GM23248 (cell line): Measurements from ENCODE around the gene MDM4. TPM values are rescaled to one million over a fixed set of nuclear protein-coding genes. Genes with fewer than 3 reads are reported as not detected.

Source experiments
- DNase-seq: peaks from one replicate; pipeline ENCODE4 v3.0.0-alpha.2; 2015
- H2AFZ ChIP-seq: fragments of 200-600 bp; sonication (generic); 2 replicates; pipeline ENCODE4 v1.6.1; 2016; ENCODE audit warnings: antibody characterized with exemption
- H3F3A ChIP-seq: fragments of 200-600 bp; sonication (generic); 2 replicates; pipeline ENCODE4 v1.6.1; 2016; ENCODE audit warnings: mild to moderate bottlenecking, antibody characterized with exemption, mixed run types; ENCODE audit not compliant: insufficient read depth
- H3K27ac ChIP-seq: fragments of 200-600 bp; sonication (generic); 2 replicates; pipeline ENCODE4 v1.5.1; 2016; ENCODE audit warnings: mild to moderate bottlenecking
- H3K27me3 ChIP-seq: fragments of 200-600 bp; sonication (generic); replicated peaks from 2 replicates; pipeline ENCODE4 v1.6.1; 2016; ENCODE audit warnings: mild to moderate bottlenecking; ENCODE audit not compliant: insufficient read depth
- H3K36me3 ChIP-seq: fragments of 200-600 bp; sonication (generic); 2 replicates; pipeline ENCODE4 v1.6.1; 2016; ENCODE audit warnings: low read depth, mild to moderate bottlenecking
- H3K4me1 ChIP-seq: fragments of 200-600 bp; sonication (generic); 2 replicates; pipeline ENCODE4 v1.6.1; 2016; ENCODE audit warnings: mild to moderate bottlenecking; ENCODE audit not compliant: insufficient read depth
- H3K4me2 ChIP-seq: fragments of 200-600 bp; sonication (generic); one replicate; pipeline ENCODE4 v1.6.1; 2016; ENCODE audit warnings: mild to moderate bottlenecking; ENCODE audit not compliant: unreplicated experiment
- H3K4me3 ChIP-seq: fragments of 200-600 bp; sonication (generic); 2 replicates; pipeline ENCODE4 v1.5.1; 2016; ENCODE audit warnings: mild to moderate bottlenecking
- H3K79me2 ChIP-seq: fragments of 200-600 bp; sonication (generic); 2 replicates; pipeline ENCODE4 v1.6.1; 2016; ENCODE audit warnings: mild to moderate bottlenecking; ENCODE audit not compliant: insufficient read depth
- H3K9ac ChIP-seq: fragments of 200-600 bp; sonication (generic); 2 replicates; pipeline ENCODE4 v1.6.1; 2016; ENCODE audit warnings: mild to moderate bottlenecking
- H3K9me2 ChIP-seq: fragments of 200-600 bp; sonication (generic); 2 replicates; pipeline ENCODE4 v1.6.1; 2016; ENCODE audit warnings: mixed run types, mild to moderate bottlenecking, moderate library complexity; ENCODE audit not compliant: insufficient read depth
- H3K9me3 ChIP-seq: fragments of 200-600 bp; sonication (generic); one replicate; pipeline ENCODE4 v1.6.1; 2017; ENCODE audit warnings: low read depth
- H4K20me1 ChIP-seq: fragments of 200-600 bp; sonication (generic); 2 replicates; pipeline ENCODE4 v1.6.0; 2016; ENCODE audit not compliant: insufficient read depth
- EZH2 ChIP-seq: fragments of 200-600 bp; sonication (generic); IDR thresholded peaks from 2 replicates; pipeline ENCODE4 v1.6.1; 2018; ENCODE audit warnings: antibody characterized with exemption, mild to moderate bottlenecking; ENCODE audit not compliant: insufficient read depth, poor library complexity, severe bottlenecking
- EZH2phosphoT487 ChIP-seq: fragments of 200-600 bp; sonication (generic); IDR thresholded peaks from 2 replicates; pipeline ENCODE4 v1.6.1; 2018; ENCODE audit warnings: antibody characterized with exemption, moderate library complexity, mild to moderate bottlenecking, low read depth; ENCODE audit not compliant: insufficient read depth
- WGBS, 2 experiments: methylation state at CpG; one replicate each; pipeline ENCODE4 v1.1.6; 2015 to 2017; ENCODE audit warnings: low lambda C conversion rate in 2 of 2, low coverage in 1 of 2; ENCODE audit errors: missing lambda C conversion rate in 2 of 2; 5-methylcytosine and 5-hydroxymethylcytosine counted together
- in situ Hi-C: fragments of 300-500 bp; cut with MboI; formaldehyde crosslinking; loops from 2 replicates; pipeline ENCODE4 v1.15.0; 2020
- polyA plus RNA-seq: library from polyadenylated mRNA; unstranded; fragments of >200 nt; fragmentation: Nextera tagmentation; extraction: Ambion mirVana; gene quantifications from 2 replicates; pipeline ENCODE4 v1.2.1, GENCODE V29; 2016
- total RNA-seq: library from RNA; depleted of rRNA; stranded (reverse); fragments of >200 nt; shearing (Covaris generic); gene quantifications from 2 replicates; pipeline ENCODE4 v1.2.3, GENCODE V29; 2014

The MDM4 gene
- total and polyA plus RNA-seq, 2 experiments from 2014 or later, result 9.6 to 12.6 TPM

DNA sequence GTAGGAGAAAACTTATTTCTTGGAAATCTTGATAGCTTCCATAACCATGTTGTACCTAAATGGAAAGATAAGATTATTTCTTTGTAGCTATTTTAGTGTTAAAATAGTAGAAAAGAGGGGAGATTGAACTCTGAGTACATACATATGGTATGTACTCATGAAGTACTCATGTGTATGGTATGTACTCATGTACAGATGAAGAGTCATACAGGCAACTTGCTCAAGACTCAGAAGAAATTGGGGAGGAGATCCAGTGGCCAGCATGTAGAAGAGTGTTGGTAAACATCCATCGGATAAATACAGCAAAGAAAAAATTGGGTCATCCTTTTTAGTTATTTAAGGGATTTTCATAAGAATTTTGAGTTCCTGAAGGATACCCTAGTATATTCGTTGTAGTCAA lies 29.0 kb downstream of the MDM4 start:
- WGBS, 2 experiments, result 97% methylated on average over 2 of the region's 2 CpGs

GRCh38 chr1:204545881-204546280 lies 29.7 kb downstream of the MDM4 start:
- no peaks in the 10 kb centered on the region for H3F3A ChIP-seq
- no peaks in the 10 kb centered on the region for H3K9me3 ChIP-seq
- no peaks in the 10 kb centered on the region for H3K27me3 ChIP-seq
- H3K4me1 ChIP-seq, result peaks cover 13% of the 10 kb centered on the region
- H3K79me2 ChIP-seq, result no peaks in the 10 kb centered on the region
- peaks cover 81% of the 10 kb centered on the region for H3K36me3 ChIP-seq
- H2AFZ ChIP-seq, result no peak overlapping the region
- no peak for DNase-seq
- no peaks in the 10 kb centered on the region for H4K20me1 ChIP-seq
- in situ Hi-C loops, result no loop called here
- no peak overlapping the region for H3K4me2 ChIP-seq
- no peak overlapping the region for H3K27ac ChIP-seq
- no peaks in the 10 kb centered on the region for H3K9me2 ChIP-seq
- WGBS, 2 experiments, result 80 to 90% methylated on average over 2 of the region's 2 CpGs
- H3K4me3 ChIP-seq, result no peak overlapping the region
- H3K9ac ChIP-seq, result no peak overlapping the region
- TF ChIP-seq EZH2, result no peak
- TF ChIP-seq EZH2phosphoT487, result no peak

More for the DNA sequence above, 29.0 kb downstream of the MDM4 start:
- Histone ChIP-seq H3K36me3 (peaks cover 77% of the 10 kb centered on the region), H2AFZ (no peak overlapping the region), H4K20me1 (no peaks in the 10 kb centered on the region), H3K9ac (no peak overlapping the region), H3K27ac (no peak overlapping the region), H3K4me3 (no peak overlapping the region), H3K9me3 (no peaks in the 10 kb centered on the region), H3K79me2 (no peaks in the 10 kb centered on the region), H3K4me2 (no peak overlapping the region), H3K27me3 (no peaks in the 10 kb centered on the region), H3K9me2 (no peaks in the 10 kb centered on the region), H3F3A (no peaks in the 10 kb centered on the region), H3K4me1 (peaks cover 13% of the 10 kb centered on the region)
- in situ Hi-C loops, result no loop called here
- TF ChIP-seq EZH2phosphoT487, result no peak
- TF ChIP-seq EZH2, result no peak
- DNase-seq, result peak; percentile 61

- in situ Hi-C loops, result no loop called here
- no peaks in the 10 kb centered on the region for H3F3A ChIP-seq
- H3K27ac ChIP-seq, result no peak overlapping the region
- no peak overlapping the region for H3K9ac ChIP-seq
- TF ChIP-seq EZH2phosphoT487, result no peak
- no peak for TF ChIP-seq EZH2
- no peak overlapping the region for H3K4me3 ChIP-seq
- no peak for DNase-seq
- 95 to 98% methylated on average over 2 of the region's 2 CpGs for WGBS, 2 experiments
- H2AFZ ChIP-seq, result no peak overlapping the region
- H4K20me1 ChIP-seq, result no peaks in the 10 kb centered on the region
- peaks cover 60% of the 10 kb centered on the region for H3K36me3 ChIP-seq
- no peaks in the 10 kb centered on the region for H3K79me2 ChIP-seq
- H3K9me2 ChIP-seq, result no peaks in the 10 kb centered on the region
- H3K4me1 ChIP-seq, result peaks cover 13% of the 10 kb centered on the region
- no peaks in the 10 kb centered on the region for H3K27me3 ChIP-seq
- no peak overlapping the region for H3K4me2 ChIP-seq
- no peaks in the 10 kb centered on the region for H3K9me3 ChIP-seq
Measured at GRCh38 chr1:204548265-204548664, 32.1 kb downstream of the MDM4 start.

DNA sequence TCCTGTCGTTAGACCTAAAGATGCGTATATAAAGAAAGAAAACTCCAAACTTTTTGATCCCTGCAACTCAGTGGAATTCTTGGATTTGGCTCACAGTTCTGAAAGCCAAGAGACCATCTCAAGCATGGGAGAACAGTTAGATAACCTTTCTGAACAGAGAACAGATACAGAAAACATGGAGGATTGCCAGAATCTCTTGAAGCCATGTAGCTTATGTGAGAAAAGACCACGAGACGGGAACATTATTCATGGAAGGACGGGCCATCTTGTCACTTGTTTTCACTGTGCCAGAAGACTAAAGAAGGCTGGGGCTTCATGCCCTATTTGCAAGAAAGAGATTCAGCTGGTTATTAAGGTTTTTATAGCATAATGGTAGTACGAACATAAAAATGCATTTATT lies 33.1 kb downstream of the MDM4 start:
- Histone ChIP-seq H3F3A (no peaks in the 10 kb centered on the region), H3K9ac (no peak overlapping the region), H3K36me3 (peaks cover 52% of the 10 kb centered on the region), H3K27me3 (no peaks in the 10 kb centered on the region), H3K27ac (no peak overlapping the region), H3K4me1 (peaks cover 8% of the 10 kb centered on the region), H3K4me3 (no peak overlapping the region), H3K79me2 (no peaks in the 10 kb centered on the region), H4K20me1 (no peaks in the 10 kb centered on the region), H3K9me2 (no peaks in the 10 kb centered on the region), H2AFZ (no peak overlapping the region), H3K9me3 (no peaks in the 10 kb centered on the region), H3K4me2 (no peak overlapping the region)
- DNase-seq, result no peak
- in situ Hi-C loops, result no loop called here
- TF ChIP-seq EZH2 (no peak), EZH2phosphoT487 (no peak)
- 82 to 84% methylated on average over 6 of the region's 6 CpGs for WGBS, 2 experiments

- 79% methylated on average over 5 of the region's 5 CpGs for WGBS, 2 experiments
- no peak overlapping the region for H2AFZ ChIP-seq
- TF ChIP-seq EZH2 (no peak), EZH2phosphoT487 (no peak)
- H3K9me3 ChIP-seq, result no peaks in the 10 kb centered on the region
- H3K9ac ChIP-seq, result no peak overlapping the region
- no peaks in the 10 kb centered on the region for H3K4me1 ChIP-seq
- in situ Hi-C loops, result no loop called here
- no peaks in the 10 kb centered on the region for H3K9me2 ChIP-seq
- H3K4me3 ChIP-seq, result no peak overlapping the region
- no peak overlapping the region for H3K4me2 ChIP-seq
- H4K20me1 ChIP-seq, result no peaks in the 10 kb centered on the region
- H3K27me3 ChIP-seq, result no peaks in the 10 kb centered on the region
- no peaks in the 10 kb centered on the region for H3K79me2 ChIP-seq
- no peak overlapping the region for H3K27ac ChIP-seq
- no peaks in the 10 kb centered on the region for H3F3A ChIP-seq
- no peak for DNase-seq
- peaks cover 47% of the 10 kb centered on the region for H3K36me3 ChIP-seq
Measured at GRCh38 chr1:204550926-204551325, 34.7 kb downstream of the MDM4 start.
